ENCODE results near the gene DUS1L.

The DUS1L gene

GRCh38 chr17:82089723-82090548 is 24.3 kb upstream of the DUS1L start:
- TF ChIP-seq CTCF (IDR thresholded peaks at IDR 0.05; ENCODE audit: low read depth, low read length) = no peak
- no peak overlapping the region for H3K4me3 ChIP-seq (ENCODE audit: low read depth, low read length)

- no peak for TF ChIP-seq CTCF (IDR thresholded peaks at IDR 0.05; ENCODE audit: low read depth, low read length)
- H3K4me3 ChIP-seq (ENCODE audit: low read depth, low read length) = no peak overlapping the region
Measured at GRCh38 chr17:82088838-82089722, 23.5 kb upstream of the DUS1L start.

- H3K4me3 ChIP-seq (ENCODE audit: low read depth, low read length) = no peak overlapping the region
- TF ChIP-seq CTCF (IDR thresholded peaks at IDR 0.05; ENCODE audit: low read depth, low read length) = no peak
Measured at GRCh38 chr17:82087961-82088837, 22.6 kb upstream of the DUS1L start.

- no peak for TF ChIP-seq CTCF (IDR thresholded peaks at IDR 0.05; ENCODE audit: low read depth, low read length)
Measured at GRCh38 chr17:82086941-82087906, 21.6 kb upstream of the DUS1L start.

GRCh38 chr17:82085931-82086764 is 20.5 kb upstream of the DUS1L start:
- no peak overlapping the region for H3K4me3 ChIP-seq (ENCODE audit: low read depth, low read length)
- no peak for TF ChIP-seq CTCF (IDR thresholded peaks at IDR 0.05; ENCODE audit: low read depth, low read length)

More at GRCh38 chr17:82086941-82087906, 21.6 kb upstream of the DUS1L start:
- no peak overlapping the region for H3K4me3 ChIP-seq (ENCODE audit: low read depth, low read length)

Data from WI38 (cell line).